Adrenal gland (tissue), 5 donors: Measurements from ENCODE around the gene ETFDH.

Source experiments
- POLR2A ChIP-seq, 2 donors: fragments of 450-650 bp; IDR thresholded peaks; one replicate each; pipeline ENCODE4 v1.6.1; 2017; ENCODE audit warnings: antibody characterized with exemption in 2 of 2, mild to moderate bottlenecking in 2 of 2, moderate library complexity in 1 of 2
- TF ChIP-seq, protein P1 (sequence below), 6 experiments: fragments of 450-650 bp in 4 of 6; fragments of 200-600 bp in 2 of 6; sonication (generic) in 1 of 6; IDR thresholded peaks; 1 replicate in 5 of 6; 2 replicates in 1 of 6; pipeline versions ENCODE4 v1.5.1 to v1.8.0; 2016 to 2021; ENCODE audit warnings: antibody characterized with exemption in 6 of 6, mild to moderate bottlenecking in 2 of 6, moderate library complexity in 1 of 6
- donor health status: DM: no; HTN: no; CAD: no.

DNA sequence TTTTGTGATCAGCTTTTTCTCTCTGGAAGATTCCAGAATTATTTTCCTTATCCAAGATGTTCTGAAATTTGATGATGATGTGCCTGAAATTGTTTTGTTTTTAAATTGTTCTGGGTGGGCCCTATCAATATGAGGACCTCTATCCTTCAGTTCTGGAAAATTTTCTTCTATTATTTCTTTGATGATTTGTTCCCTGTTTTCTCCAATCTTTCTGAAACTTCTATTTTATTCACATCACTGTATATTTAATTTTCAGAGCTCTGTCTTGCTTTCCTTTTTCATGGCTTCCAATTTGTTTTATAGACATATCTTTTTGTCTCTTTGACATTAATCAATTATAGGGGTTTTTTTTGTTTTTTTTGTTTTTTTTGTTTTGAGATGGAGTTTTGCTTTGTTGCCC is 84.5 kb downstream of the ETFDH start:
- TF ChIP-seq, protein P1, sequence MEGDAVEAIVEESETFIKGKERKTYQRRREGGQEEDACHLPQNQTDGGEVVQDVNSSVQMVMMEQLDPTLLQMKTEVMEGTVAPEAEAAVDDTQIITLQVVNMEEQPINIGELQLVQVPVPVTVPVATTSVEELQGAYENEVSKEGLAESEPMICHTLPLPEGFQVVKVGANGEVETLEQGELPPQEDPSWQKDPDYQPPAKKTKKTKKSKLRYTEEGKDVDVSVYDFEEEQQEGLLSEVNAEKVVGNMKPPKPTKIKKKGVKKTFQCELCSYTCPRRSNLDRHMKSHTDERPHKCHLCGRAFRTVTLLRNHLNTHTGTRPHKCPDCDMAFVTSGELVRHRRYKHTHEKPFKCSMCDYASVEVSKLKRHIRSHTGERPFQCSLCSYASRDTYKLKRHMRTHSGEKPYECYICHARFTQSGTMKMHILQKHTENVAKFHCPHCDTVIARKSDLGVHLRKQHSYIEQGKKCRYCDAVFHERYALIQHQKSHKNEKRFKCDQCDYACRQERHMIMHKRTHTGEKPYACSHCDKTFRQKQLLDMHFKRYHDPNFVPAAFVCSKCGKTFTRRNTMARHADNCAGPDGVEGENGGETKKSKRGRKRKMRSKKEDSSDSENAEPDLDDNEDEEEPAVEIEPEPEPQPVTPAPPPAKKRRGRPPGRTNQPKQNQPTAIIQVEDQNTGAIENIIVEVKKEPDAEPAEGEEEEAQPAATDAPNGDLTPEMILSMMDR (IDR thresholded peaks at IDR 0.05): no peak
- TF ChIP-seq POLR2A (IDR thresholded peaks at IDR 0.05): no peak
